Gastrocnemius medialis (tissue), 4 donors: Measurements from ENCODE around the gene SYT6. TPM values are rescaled to one million over a fixed set of nuclear protein-coding genes. Genes with fewer than 3 reads are reported as not detected.

Experiments used
- ATAC-seq, 2 donors: fragments of 150-250 bp; one replicate each; pipeline ENCODE4 v1.9.1; 2016
- DNase-seq, 2 donors: peaks; one replicate each; pipeline ENCODE4 v3.0.0-alpha.2; 2019
- H3K27ac ChIP-seq, 4 donors: fragments of 200-600 bp; sonication (generic); 1 replicate in 1 of 4; 2 replicates in 3 of 4; pipeline ENCODE4 v1.5.1; 2016 to 2018; ENCODE audit warnings: mild to moderate bottlenecking in 2 of 4, moderate library complexity in 1 of 4
- H3K27me3 ChIP-seq, 3 donors: fragments of 200-600 bp; sonication (generic) in 2 of 3; 1 replicate in 1 of 3; 2 replicates in 2 of 3; pipeline versions ENCODE4 v1.5.1 to v1.6.0; 2016 to 2019; ENCODE audit warnings: mild to moderate bottlenecking in 1 of 3, moderate library complexity in 1 of 3
- H3K36me3 ChIP-seq, 2 donors: fragments of 200-600 bp; sonication (generic) in 1 of 2; one replicate each; pipeline ENCODE4 v1.5.1; 2017 to 2018
- H3K4me1 ChIP-seq, 2 donors: fragments of 200-600 bp; sonication (generic) in 1 of 2; one replicate each; pipeline ENCODE4 v1.5.1; 2016 to 2017; ENCODE audit warnings: mild to moderate bottlenecking in 2 of 2
- H3K4me3 ChIP-seq, 4 donors: fragments of 200-600 bp; sonication (generic) in 3 of 4; 1 replicate in 1 of 4; 2 replicates in 3 of 4; pipeline ENCODE4 v1.5.1; 2016 to 2019; ENCODE audit warnings: mild to moderate bottlenecking in 2 of 4
- H3K9me3 ChIP-seq, 3 donors: fragments of 200-600 bp; sonication (generic) in 2 of 3; 1 replicate in 1 of 3; 2 replicates in 2 of 3; pipeline ENCODE4 v1.5.1; 2016 to 2019
- POLR2A ChIP-seq, 2 donors: fragments of 450-650 bp; IDR thresholded peaks; one replicate each; pipeline ENCODE4 v1.6.1; 2017; ENCODE audit warnings: antibody characterized with exemption in 2 of 2, mild to moderate bottlenecking in 2 of 2, moderate library complexity in 2 of 2
- in situ Hi-C, 4 donors: fragments of 200-750 bp; cut with MboI; loops; one replicate each; pipeline versions ENCODE4 v1.15.0 to v1.8.0; 2017; ENCODE audit warnings: low sequenced_read_pairs in 4 of 4
- intact Hi-C: fragments of 100-400 bp; cut with DNase I; formaldehyde crosslinking; loops from one replicate; pipeline ENCODE4 v1.15.1; 2023; ENCODE audit warnings: low total_unique reads
- total RNA-seq, 4 donors: library from RNA; depleted of rRNA; stranded (reverse); fragments of >200 nt; gene quantifications; one replicate each; pipeline versions ENCODE4 v1.1.0 to v1.2.3, GENCODE V29; 2016
- TF ChIP-seq, protein P1 (sequence below), 5 experiments: fragments of 450-650 bp in 3 of 5; fragments of 200-600 bp in 2 of 5; sonication (generic) in 2 of 5; IDR thresholded peaks in 4 of 5; conservative IDR thresholded peaks in 1 of 5; 1 replicate in 4 of 5; 2 replicates in 1 of 5; pipeline ENCODE4 v1.5.1; 2016 to 2019; ENCODE audit warnings: antibody characterized with exemption in 5 of 5, mild to moderate bottlenecking in 3 of 5, moderate library complexity in 3 of 5

The SYT6 gene
- total RNA-seq, 4 donors from 2014 or later: 0.20 TPM; not detected in 3

DNA sequence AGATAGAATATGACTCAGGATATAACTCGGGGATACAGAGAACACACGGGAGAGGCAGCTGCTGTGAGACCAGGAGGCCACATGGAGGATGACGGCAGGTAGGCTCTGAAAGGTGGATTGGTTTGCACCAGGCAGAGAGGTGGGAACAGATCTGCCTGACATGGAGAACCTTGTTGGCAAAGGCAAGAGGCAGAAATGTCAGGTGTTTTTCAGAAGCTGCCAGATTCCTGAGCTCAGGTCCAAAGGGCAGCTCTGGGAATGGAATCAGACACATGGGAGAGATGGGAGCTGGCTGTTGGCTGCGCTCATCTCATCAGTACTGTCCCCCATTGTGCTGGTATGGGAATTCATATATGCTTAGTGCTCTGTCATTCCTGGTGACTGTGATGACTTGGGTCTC lies 19.2 kb downstream of the SYT6 start:
- H3K4me1 ChIP-seq: peaks cover 0 to 4% of the 10 kb centered on the region in 2 donors
- intact Hi-C loops: no loop called here
- H3K27ac ChIP-seq: no peak overlapping the region
- DNase-seq (no peak), ATAC-seq (no peak)
- H3K36me3 ChIP-seq: no peaks in the 10 kb centered on the region
- in situ Hi-C loops: no loop called here
- TF ChIP-seq, protein P1, sequence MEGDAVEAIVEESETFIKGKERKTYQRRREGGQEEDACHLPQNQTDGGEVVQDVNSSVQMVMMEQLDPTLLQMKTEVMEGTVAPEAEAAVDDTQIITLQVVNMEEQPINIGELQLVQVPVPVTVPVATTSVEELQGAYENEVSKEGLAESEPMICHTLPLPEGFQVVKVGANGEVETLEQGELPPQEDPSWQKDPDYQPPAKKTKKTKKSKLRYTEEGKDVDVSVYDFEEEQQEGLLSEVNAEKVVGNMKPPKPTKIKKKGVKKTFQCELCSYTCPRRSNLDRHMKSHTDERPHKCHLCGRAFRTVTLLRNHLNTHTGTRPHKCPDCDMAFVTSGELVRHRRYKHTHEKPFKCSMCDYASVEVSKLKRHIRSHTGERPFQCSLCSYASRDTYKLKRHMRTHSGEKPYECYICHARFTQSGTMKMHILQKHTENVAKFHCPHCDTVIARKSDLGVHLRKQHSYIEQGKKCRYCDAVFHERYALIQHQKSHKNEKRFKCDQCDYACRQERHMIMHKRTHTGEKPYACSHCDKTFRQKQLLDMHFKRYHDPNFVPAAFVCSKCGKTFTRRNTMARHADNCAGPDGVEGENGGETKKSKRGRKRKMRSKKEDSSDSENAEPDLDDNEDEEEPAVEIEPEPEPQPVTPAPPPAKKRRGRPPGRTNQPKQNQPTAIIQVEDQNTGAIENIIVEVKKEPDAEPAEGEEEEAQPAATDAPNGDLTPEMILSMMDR (IDR thresholded peaks at IDR 0.05 in 4 of 5, conservative IDR thresholded peaks at IDR 0.05 in 1 of 5): no peak
- TF ChIP-seq POLR2A (IDR thresholded peaks at IDR 0.05): no peak
- no peak overlapping the region for H3K4me3 ChIP-seq
- H3K9me3 ChIP-seq: no peaks in the 10 kb centered on the region
- no peaks in the 10 kb centered on the region for H3K27me3 ChIP-seq

DNA sequence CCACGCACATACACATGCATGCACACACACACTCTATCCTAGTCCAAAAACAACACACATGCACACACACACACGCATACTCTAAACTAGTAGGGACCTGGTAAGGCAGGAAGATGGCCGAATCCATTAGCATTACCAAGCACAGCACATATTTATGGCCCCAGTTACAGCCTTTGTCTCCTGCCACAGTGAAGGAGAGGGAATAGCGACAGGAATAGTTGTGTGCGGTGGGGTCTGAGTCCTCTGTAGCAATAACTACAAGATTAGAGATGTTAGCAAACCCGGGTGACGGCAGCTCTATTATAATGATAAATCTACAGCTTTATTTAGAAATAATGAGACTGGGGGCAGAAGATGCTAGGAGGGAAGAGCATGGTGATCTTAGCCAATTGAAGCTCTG lies 20.5 kb downstream of the SYT6 start:
- TF ChIP-seq, protein P1 (IDR thresholded peaks at IDR 0.05 in 4 of 5, conservative IDR thresholded peaks at IDR 0.05 in 1 of 5): no peak
- Histone ChIP-seq H3K36me3 (no peaks in the 10 kb centered on the region), H3K27me3 (no peaks in the 10 kb centered on the region), H3K27ac (no peak overlapping the region), H3K9me3 (no peaks in the 10 kb centered on the region), H3K4me1 (peaks cover 0 to 4% of the 10 kb centered on the region in 2 donors), H3K4me3 (no peak overlapping the region)
- in situ Hi-C loops (no loop called here), intact Hi-C loops (no loop called here)
- DNase-seq (no peak), ATAC-seq (no peak)

DNA sequence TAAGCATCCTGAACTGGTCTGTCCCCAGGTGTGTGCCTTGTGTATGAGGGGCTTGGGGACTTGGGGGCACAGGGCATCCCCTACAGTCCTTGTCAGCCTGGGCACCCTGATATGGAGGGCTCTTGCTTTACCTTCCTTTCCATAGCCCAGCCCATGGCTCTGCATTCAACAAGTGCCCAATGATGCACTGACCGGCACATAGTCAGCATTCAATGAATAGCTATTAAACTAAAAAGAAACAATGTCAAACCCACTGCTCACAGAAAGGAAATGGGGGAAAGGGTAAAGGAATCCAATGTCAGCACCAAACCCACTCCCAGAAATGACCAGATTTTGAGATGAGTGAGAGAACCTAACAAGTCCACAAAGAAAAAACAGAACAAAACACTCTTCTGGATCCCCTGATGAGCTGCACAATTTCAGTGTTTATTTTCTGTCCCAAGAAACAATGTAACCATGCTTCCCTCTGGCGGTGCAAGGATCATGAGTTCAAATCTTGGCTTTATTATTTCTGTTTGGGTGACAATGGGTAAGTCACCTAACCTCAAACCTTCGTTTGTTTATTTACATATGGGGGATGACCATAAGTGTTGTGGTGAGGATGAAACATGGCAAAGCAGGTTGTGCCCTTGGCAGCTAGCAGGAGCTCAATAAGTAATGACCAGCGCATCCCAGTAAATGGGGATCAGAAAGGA lies 22.0 kb downstream of the SYT6 start:
- in situ Hi-C loops: no loop called here
- no peak for TF ChIP-seq POLR2A (IDR thresholded peaks at IDR 0.05)
- TF ChIP-seq, protein P1 (IDR thresholded peaks at IDR 0.05 in 4 of 5, conservative IDR thresholded peaks at IDR 0.05 in 1 of 5): no peak
- Histone ChIP-seq H3K27me3 (no peaks in the 10 kb centered on the region), H3K36me3 (no peaks in the 10 kb centered on the region), H3K4me3 (no peak overlapping the region), H3K4me1 (peaks cover 0 to 4% of the 10 kb centered on the region in 2 donors), H3K9me3 (no peaks in the 10 kb centered on the region), H3K27ac (no peak overlapping the region)
- intact Hi-C loops: no loop called here
- DNase-seq (no peak), ATAC-seq (no peak)

DNA sequence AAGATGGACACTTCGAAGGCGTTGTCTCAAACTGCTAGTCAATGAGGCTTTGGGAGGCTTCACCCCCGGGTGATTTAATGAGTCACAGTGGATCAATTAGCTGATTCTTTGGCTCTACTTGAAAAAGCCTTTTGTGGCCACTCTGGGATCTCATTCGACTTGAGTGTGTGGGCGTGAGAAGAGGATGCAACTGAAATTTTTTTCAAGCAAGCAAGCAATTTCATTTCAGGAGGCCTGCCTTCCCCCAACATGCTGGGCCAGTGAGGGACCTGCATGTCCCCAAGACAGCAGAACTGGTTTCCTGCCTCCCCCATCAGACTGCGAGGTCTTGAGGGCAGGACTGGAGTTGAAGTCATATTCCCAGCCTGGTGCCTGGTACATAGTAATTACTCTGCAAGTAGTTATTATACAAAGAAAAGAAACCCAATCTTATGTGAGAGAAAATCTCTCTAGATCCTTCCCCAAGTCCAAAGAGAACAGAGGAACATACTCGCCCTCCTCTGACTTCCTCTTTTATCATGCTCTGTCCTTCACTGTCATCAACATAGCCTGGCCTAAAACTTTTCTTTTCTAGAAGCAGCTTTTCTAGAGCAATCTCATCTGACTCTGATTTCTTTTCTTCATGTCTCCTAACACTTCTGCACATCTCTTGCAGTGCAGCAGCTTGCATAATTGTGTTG lies 22.7 kb downstream of the SYT6 start:
- Histone ChIP-seq H3K9me3 (no peaks in the 10 kb centered on the region), H3K36me3 (no peaks in the 10 kb centered on the region), H3K27ac (no peak overlapping the region), H3K4me1 (peaks cover 0 to 4% of the 10 kb centered on the region in 2 donors), H3K4me3 (no peak overlapping the region), H3K27me3 (no peaks in the 10 kb centered on the region)
- DNase-seq: no peak
- in situ Hi-C loops (no loop called here), intact Hi-C loops (no loop called here)
- ATAC-seq: no peak
- TF ChIP-seq POLR2A (IDR thresholded peaks at IDR 0.05): no peak
- TF ChIP-seq, protein P1 (IDR thresholded peaks at IDR 0.05 in 4 of 5, conservative IDR thresholded peaks at IDR 0.05 in 1 of 5): no peak
